Measurements from ENCODE around the gene LPP.
A peak's percentile ranks its signal among the peaks of the same experiment; 100 is the strongest.

The LPP gene

GRCh38 chr3:188299068-188299467 is 145.1 kb downstream of the LPP start:
- DNase-seq (ENCODE audit: low read depth, low spot score) = no peak

- no peak for DNase-seq (ENCODE audit: low read depth, low spot score)
Observed at GRCh38 chr3:188299708-188300107, 145.8 kb downstream of the LPP start.

GRCh38 chr3:188301147-188301546 is 147.2 kb downstream of the LPP start:
- no peak for DNase-seq (ENCODE audit: low read depth, low spot score)

- DNase-seq (ENCODE audit: low read depth, low spot score) = no peak
Observed at GRCh38 chr3:188303286-188303799, 149.4 kb downstream of the LPP start.

GRCh38 chr3:188303823-188304222 is 149.9 kb downstream of the LPP start:
- DNase-seq (ENCODE audit: low read depth, low spot score) = no peak

GRCh38 chr3:188304501-188304900 is 150.5 kb downstream of the LPP start:
- no peak for DNase-seq (ENCODE audit: low read depth, low spot score)

GRCh38 chr3:188305220-188305619 is 151.3 kb downstream of the LPP start:
- no peak for DNase-seq (ENCODE audit: low read depth, low spot score)

GRCh38 chr3:188306435-188307005 is 152.6 kb downstream of the LPP start:
- DNase-seq (ENCODE audit: low read depth, low spot score) = no peak

GRCh38 chr3:188309437-188310269 is 155.7 kb downstream of the LPP start:
- no peak for DNase-seq (ENCODE audit: low read depth, low spot score)

- DNase-seq (ENCODE audit: low read depth, low spot score) = no peak
Observed at GRCh38 chr3:188310270-188310710, 156.3 kb downstream of the LPP start.

GRCh38 chr3:188315553-188315952 is 161.6 kb downstream of the LPP start:
- DNase-seq (ENCODE audit: low read depth, low spot score) = no peak

GRCh38 chr3:188316021-188316722 is 162.2 kb downstream of the LPP start:
- no peak for DNase-seq (ENCODE audit: low read depth, low spot score)

- no peak for DNase-seq (ENCODE audit: low read depth, low spot score)
Observed at GRCh38 chr3:188316723-188317070, 162.7 kb downstream of the LPP start.

- DNase-seq (ENCODE audit: low read depth, low spot score) = no peak
Observed at GRCh38 chr3:188319569-188319968, 165.6 kb downstream of the LPP start.

GRCh38 chr3:188320757-188321156 is 166.8 kb downstream of the LPP start:
- peak; percentile 53 for DNase-seq (ENCODE audit: low read depth, low spot score)

GRCh38 chr3:188321258-188321657 is 167.3 kb downstream of the LPP start:
- no peak for DNase-seq (ENCODE audit: low read depth, low spot score)

- no peak for DNase-seq (ENCODE audit: low read depth, low spot score)
Observed at GRCh38 chr3:188322135-188322887, 168.4 kb downstream of the LPP start.

- DNase-seq (ENCODE audit: low read depth, low spot score) = no peak
Observed at GRCh38 chr3:188323067-188323842, 169.3 kb downstream of the LPP start.

- no peak for DNase-seq (ENCODE audit: low read depth, low spot score)
Observed at GRCh38 chr3:188326111-188326510, 172.2 kb downstream of the LPP start.

- no peak for DNase-seq (ENCODE audit: low read depth, low spot score)
Observed at GRCh38 chr3:188326968-188327367, 173.0 kb downstream of the LPP start.

GRCh38 chr3:188327433-188327832 is 173.5 kb downstream of the LPP start:
- no peak for DNase-seq (ENCODE audit: low read depth, low spot score)

All from astrocyte of the hippocampus (primary cell).